Right ventricle myocardium inferior (tissue), 1 donor: ENCODE results near the gene RBM23. TPM values are rescaled to one million over a fixed set of nuclear protein-coding genes. Genes with fewer than 3 reads are reported as not detected.
"Not testable (repeated sequence)": the region's sequence is repeated elsewhere in the genome, so short reads cannot be mapped to it uniquely, and the experiment has no call there.

Experiments used
- ATAC-seq: fragments of 200-7000 bp; cut with Tn5 transposase; one replicate; pipeline ENCODE4 v1.9.1; 2020; ENCODE audit warnings: mild to moderate bottlenecking, moderate library complexity
- DNase-seq: peaks from one replicate; pipeline ENCODE4 v3.0.0; 2021; ENCODE audit errors: missing footprints
- intact Hi-C: fragments of 100-400 bp; cut with DNase I; formaldehyde crosslinking; loops from one replicate; pipeline ENCODE4 v1.11.0; 2022
- total RNA-seq: library from RNA; stranded (reverse); fragmentation: NEBNext Ultra II Directional; extraction: Animal tissue kit (Norgen Biotek cat#: 25700); gene quantifications from one replicate; pipeline ENCODE4 v1.2.1, GENCODE V29; 2021
- donor health status: DM: no; HTN: yes; CAD: no; lungs with severe emphysema.

Gene RBM23
- total RNA-seq, 1 donor from 2014 or later = 40.3 TPM

- ATAC-seq = no peak
- no peak for DNase-seq
Observed at GRCh38 chr14:22875003-22875747, 43.8 kb downstream of the RBM23 start.

GRCh38 chr14:22872833-22873520 lies 46.0 kb downstream of the RBM23 start:
- intact Hi-C loops = loop anchor here (2.0 to 5.0 kb wide), 2 partner anchors 28 to 44 kb away; partner anchors contain the start of gene RBM23
- DNase-seq (no peak), ATAC-seq (no peak)

More at GRCh38 chr14:22875003-22875747, 43.8 kb downstream of the RBM23 start:
- intact Hi-C loops = no loop called here

- DNase-seq (peak; percentile 84), ATAC-seq (peak; percentile 59)
- intact Hi-C loops = loop anchor here (2.0 to 5.0 kb wide), 2 partner anchors 29 to 45 kb away; partner anchors contain the start of gene RBM23
Observed at GRCh38 chr14:22872033-22872832, 46.7 kb downstream of the RBM23 start.

GRCh38 chr14:22871224-22872032 lies 47.5 kb downstream of the RBM23 start, which contains the start of gene LRP10:
Gene LRP10 (plus strand): TSS chr14:22871740. CDS start chr14:22872304, 564 bp downstream.
- intact Hi-C loops = loop anchor here (2.0 to 5.0 kb wide), 3 partner anchors 29 to 57 kb away; partner anchors contain the start of genes PRMT5 and RBM23
- DNase-seq (peak; percentile 96), ATAC-seq (peak; percentile 97)

- DNase-seq (no peak), ATAC-seq (peak; percentile 12)
- intact Hi-C loops = loop anchor here (2.0 to 5.0 kb wide), 2 partner anchors 46 to 58 kb away; partner anchors contain the start of genes PRMT5 and RBM23
Observed at GRCh38 chr14:22870811-22871223, 48.1 kb downstream of the RBM23 start.

GRCh38 chr14:22866874-22867273 lies 52.1 kb downstream of the RBM23 start:
- intact Hi-C loops = loop anchor here (5.0 kb wide), 1 partner anchor 40 kb away; the partner anchor contains the start of gene MRPL52
- DNase-seq = no peak
- ATAC-seq = no peak

GRCh38 chr14:22865424-22866405 lies 53.2 kb downstream of the RBM23 start:
- ATAC-seq (no peak), DNase-seq (no peak)
- intact Hi-C loops = loop anchor here (5.0 kb wide), 1 partner anchor 38 kb away; the partner anchor contains the start of gene MRPL52

- ATAC-seq (no peak), DNase-seq (no peak)
- intact Hi-C loops = loop anchor here (5.0 kb wide), 1 partner anchor 38 kb away; the partner anchor contains the start of gene MRPL52
Observed at GRCh38 chr14:22864979-22865378, 54.0 kb downstream of the RBM23 start.

GRCh38 chr14:22861651-22862050 lies 57.3 kb downstream of the RBM23 start:
- ATAC-seq = no peak
- no peak for DNase-seq
- intact Hi-C loops = no loop called here

GRCh38 chr14:22860377-22860776 lies 58.6 kb downstream of the RBM23 start:
- ATAC-seq, DNase-seq, intact Hi-C loops: not testable (repeated sequence)

- ATAC-seq (no peak), DNase-seq (no peak)
- intact Hi-C loops = no loop called here
Observed at GRCh38 chr14:22856428-22856827, 62.5 kb downstream of the RBM23 start.

- intact Hi-C loops = loop anchor here (5.0 kb wide), 1 partner anchor 468 kb away; no protein-coding TSS in a partner anchor
- DNase-seq (no peak), ATAC-seq (no peak)
Observed at GRCh38 chr14:22854963-22855724, 63.8 kb downstream of the RBM23 start.

GRCh38 chr14:22854296-22854695 lies 64.7 kb downstream of the RBM23 start:
- not testable (repeated sequence) for ATAC-seq, DNase-seq
- intact Hi-C loops = loop anchor here (5.0 kb wide), 1 partner anchor 467 kb away; no protein-coding TSS in a partner anchor

- ATAC-seq (peak; percentile 51), DNase-seq (peak; percentile 93)
- intact Hi-C loops = loop anchor here (1.0 to 5.0 kb wide), 5 partner anchors 30 to 466 kb away; no protein-coding TSS in a partner anchor
Observed at GRCh38 chr14:22852940-22853767, 65.8 kb downstream of the RBM23 start.

- intact Hi-C loops = loop anchor here (2.0 to 5.0 kb wide), 2 partner anchors 296 to 465 kb away; no protein-coding TSS in a partner anchor
- DNase-seq = no peak
- no peak for ATAC-seq
Observed at GRCh38 chr14:22852599-22852939, 66.4 kb downstream of the RBM23 start.
